Measurements from ENCODE around the gene WDR33. TPM values are rescaled to one million over a fixed set of nuclear protein-coding genes. Genes with fewer than 3 reads are reported as not detected.
A peak's percentile ranks its signal among the peaks of the same experiment; 100 is the strongest.

Gene WDR33
- total and polyA plus RNA-seq, 2 of the 13 experiments (the other 11 are each of a cell fraction or from before 2014, with no cell fraction given), result 54.9 to 78.2 TPM

DNA sequence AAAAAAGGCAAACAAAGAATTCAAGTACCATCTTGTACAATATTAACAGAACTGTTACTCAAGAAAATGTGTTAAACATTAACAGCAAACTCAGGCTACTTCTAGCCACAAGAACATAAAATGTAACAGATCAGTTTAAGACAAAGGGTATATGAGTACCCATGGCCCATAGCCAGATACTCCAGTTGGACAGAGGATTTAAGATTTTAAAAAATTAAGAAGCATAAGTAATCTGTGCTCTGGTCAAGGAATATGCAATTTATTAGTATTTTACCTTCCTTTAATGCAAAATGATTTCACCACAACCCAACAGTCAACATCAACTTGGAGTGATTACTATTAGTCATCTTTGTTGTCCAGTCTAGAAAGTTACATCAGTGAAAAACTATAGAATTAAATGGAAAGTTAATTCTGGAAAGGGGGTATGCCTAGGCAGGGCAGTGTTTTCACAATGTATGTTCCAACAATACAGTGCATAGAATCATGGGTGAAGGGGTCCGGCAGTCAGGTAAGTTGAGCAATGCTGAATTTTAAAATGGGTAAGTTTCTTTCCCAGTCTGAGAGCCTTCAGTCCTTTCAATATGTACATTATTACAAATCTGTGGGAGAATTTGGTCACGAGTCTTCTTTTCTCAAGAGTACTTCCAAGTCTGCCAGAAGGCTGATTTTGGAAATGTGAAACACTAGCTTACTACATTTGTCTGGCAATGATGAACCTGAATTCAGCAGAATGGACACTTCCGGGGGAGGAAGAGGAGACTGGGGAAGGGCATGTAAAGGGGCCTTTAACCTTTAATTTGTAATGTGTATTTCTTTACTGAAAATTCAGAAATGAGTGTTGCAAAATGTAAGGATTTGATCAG is 75.2 kb downstream of the WDR33 start (continued):
- TF ChIP-seq ZNF224 (CRISPR knock-in tag; IDR thresholded peaks at IDR 0.05) (no peak), TRIM24 (CRISPR knock-in tag; IDR thresholded peaks at IDR 0.05) (no peak), AHR (CRISPR knock-in tag; IDR thresholded peaks at IDR 0.05) (no peak), ZNF263 (CRISPR knock-in tag; IDR thresholded peaks at IDR 0.05) (no peak), ZNF296 (CRISPR knock-in tag; conservative IDR thresholded peaks at IDR 0.05) (no peak), KAT8 (CRISPR knock-in tag; IDR thresholded peaks at IDR 0.05) (no peak), ATRX (CRISPR knock-in tag; IDR thresholded peaks at IDR 0.05; ENCODE audit: borderline replicate concordance) (no peak), ZNF724P (CRISPR knock-in tag; IDR thresholded peaks at IDR 0.05; ENCODE audit: borderline replicate concordance) (no peak), NFE2L2 (IDR thresholded peaks at IDR 0.05; ENCODE audit: low read length) (no peak), SP5 (CRISPR knock-in tag; IDR thresholded peaks at IDR 0.05; ENCODE audit: borderline replicate concordance, low read depth) (no peak), SYNCRIP (IDR thresholded peaks at IDR 0.05; ENCODE audit: insufficient read depth, low read depth, low read length) (no peak), NFIB (CRISPR knock-in tag; IDR thresholded peaks at IDR 0.05; ENCODE audit: borderline replicate concordance) (no peak)
- TF ChIP-seq, protein P1, sequence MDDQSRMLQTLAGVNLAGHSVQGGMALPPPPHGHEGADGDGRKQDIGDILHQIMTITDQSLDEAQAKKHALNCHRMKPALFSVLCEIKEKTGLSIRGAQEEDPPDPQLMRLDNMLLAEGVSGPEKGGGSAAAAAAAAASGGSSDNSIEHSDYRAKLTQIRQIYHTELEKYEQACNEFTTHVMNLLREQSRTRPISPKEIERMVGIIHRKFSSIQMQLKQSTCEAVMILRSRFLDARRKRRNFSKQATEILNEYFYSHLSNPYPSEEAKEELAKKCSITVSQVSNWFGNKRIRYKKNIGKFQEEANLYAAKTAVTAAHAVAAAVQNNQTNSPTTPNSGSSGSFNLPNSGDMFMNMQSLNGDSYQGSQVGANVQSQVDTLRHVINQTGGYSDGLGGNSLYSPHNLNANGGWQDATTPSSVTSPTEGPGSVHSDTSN (CRISPR knock-in tag; IDR thresholded peaks at IDR 0.05; ENCODE audit: borderline replicate concordance), result no peak
- TF ChIP-seq, protein P2, sequence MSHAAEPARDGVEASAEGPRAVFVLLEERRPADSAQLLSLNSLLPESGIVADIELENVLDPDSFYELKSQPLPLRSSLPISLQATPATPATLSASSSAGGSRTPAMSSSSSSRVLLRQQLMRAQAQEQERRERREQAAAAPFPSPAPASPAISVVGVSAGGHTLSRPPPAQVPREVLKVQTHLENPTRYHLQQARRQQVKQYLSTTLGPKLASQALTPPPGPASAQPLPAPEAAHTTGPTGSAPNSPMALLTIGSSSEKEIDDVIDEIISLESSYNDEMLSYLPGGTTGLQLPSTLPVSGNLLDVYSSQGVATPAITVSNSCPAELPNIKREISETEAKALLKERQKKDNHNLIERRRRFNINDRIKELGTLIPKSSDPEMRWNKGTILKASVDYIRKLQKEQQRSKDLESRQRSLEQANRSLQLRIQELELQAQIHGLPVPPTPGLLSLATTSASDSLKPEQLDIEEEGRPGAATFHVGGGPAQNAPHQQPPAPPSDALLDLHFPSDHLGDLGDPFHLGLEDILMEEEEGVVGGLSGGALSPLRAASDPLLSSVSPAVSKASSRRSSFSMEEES (CRISPR knock-in tag; IDR thresholded peaks at IDR 0.05), result no peak
- TF ChIP-seq, protein P3, sequence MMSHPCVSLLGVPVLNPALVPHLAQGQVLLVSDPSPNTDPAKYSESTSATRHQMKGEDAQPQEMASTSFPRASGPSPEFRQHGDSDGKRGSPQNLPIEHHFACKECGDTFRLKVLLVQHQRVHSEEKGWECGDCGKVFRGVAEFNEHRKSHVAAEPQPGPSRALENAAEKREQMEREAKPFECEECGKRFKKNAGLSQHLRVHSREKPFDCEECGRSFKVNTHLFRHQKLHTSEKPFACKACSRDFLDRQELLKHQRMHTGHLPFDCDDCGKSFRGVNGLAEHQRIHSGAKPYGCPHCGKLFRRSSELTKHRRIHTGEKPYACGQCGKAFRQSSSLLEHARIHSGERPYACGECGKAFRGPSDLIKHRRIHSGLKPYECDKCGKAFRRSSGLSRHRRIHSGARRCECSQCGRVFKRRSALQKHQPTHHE (CRISPR knock-in tag; IDR thresholded peaks at IDR 0.05; ENCODE audit: borderline replicate concordance), result no peak
- TF ChIP-seq, protein P4, sequence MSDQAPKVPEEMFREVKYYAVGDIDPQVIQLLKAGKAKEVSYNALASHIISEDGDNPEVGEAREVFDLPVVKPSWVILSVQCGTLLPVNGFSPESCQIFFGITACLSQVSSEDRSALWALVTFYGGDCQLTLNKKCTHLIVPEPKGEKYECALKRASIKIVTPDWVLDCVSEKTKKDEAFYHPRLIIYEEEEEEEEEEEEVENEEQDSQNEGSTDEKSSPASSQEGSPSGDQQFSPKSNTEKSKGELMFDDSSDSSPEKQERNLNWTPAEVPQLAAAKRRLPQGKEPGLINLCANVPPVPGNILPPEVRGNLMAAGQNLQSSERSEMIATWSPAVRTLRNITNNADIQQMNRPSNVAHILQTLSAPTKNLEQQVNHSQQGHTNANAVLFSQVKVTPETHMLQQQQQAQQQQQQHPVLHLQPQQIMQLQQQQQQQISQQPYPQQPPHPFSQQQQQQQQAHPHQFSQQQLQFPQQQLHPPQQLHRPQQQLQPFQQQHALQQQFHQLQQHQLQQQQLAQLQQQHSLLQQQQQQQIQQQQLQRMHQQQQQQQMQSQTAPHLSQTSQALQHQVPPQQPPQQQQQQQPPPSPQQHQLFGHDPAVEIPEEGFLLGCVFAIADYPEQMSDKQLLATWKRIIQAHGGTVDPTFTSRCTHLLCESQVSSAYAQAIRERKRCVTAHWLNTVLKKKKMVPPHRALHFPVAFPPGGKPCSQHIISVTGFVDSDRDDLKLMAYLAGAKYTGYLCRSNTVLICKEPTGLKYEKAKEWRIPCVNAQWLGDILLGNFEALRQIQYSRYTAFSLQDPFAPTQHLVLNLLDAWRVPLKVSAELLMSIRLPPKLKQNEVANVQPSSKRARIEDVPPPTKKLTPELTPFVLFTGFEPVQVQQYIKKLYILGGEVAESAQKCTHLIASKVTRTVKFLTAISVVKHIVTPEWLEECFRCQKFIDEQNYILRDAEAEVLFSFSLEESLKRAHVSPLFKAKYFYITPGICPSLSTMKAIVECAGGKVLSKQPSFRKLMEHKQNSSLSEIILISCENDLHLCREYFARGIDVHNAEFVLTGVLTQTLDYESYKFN (CRISPR knock-in tag; conservative IDR thresholded peaks at IDR 0.05), result peak; percentile 36; the same call in 1 of the 2 replicates
